K562 (cell line): Measurements from ENCODE around the gene NRN1L. TPM values are rescaled to one million over a fixed set of nuclear protein-coding genes. Genes with fewer than 3 reads are reported as not detected.

Experiments used
- ARNT ChIP-seq, 2 experiments: fragments of 450-650 bp; IDR thresholded peaks; 2 replicates each; pipeline ENCODE4 v1.6.1; 2016; ENCODE audit warnings: mild to moderate bottlenecking in 1 of 2
- ATF7 ChIP-seq: fragments of 450-650 bp; IDR thresholded peaks from 2 replicates; pipeline ENCODE4 v1.7.1; 2014; ENCODE audit warnings: mild to moderate bottlenecking, moderate library complexity
- C11orf30 ChIP-seq: fragments of 450-650 bp; IDR thresholded peaks from 2 replicates; pipeline ENCODE4 v1.6.1; 2016; ENCODE audit warnings: low read depth, mild to moderate bottlenecking
- CBFA2T3 ChIP-seq: fragments of 450-650 bp; IDR thresholded peaks from 2 replicates; pipeline ENCODE4 v1.6.1; 2017
- CCNT2 ChIP-seq: IDR thresholded peaks from 2 replicates; pipeline ENCODE4 v1.6.1; 2011; ENCODE audit warnings: borderline replicate concordance, low read depth, mild to moderate bottlenecking, moderate library complexity, mixed read lengths, low read length; ENCODE audit not compliant: insufficient read length; ENCODE audit errors: extremely low read depth
- E2F3 ChIP-seq: fragments of 250-450 bp; sonication (Bioruptor Pico); IDR thresholded peaks from 2 replicates; pipeline ENCODE4 v1.4.0; 2020; ENCODE audit warnings: mild to moderate bottlenecking
- GABPA ChIP-seq: fragments of 200-800 bp; sonication (Bioruptor generic); conservative IDR thresholded peaks from 2 replicates; pipeline ENCODE4 v1.6.1; 2016; ENCODE audit warnings: low read depth, missing genetic modification characterization, missing compliant biosample characterization
- KDM4B ChIP-seq, 2 experiments: fragments of 450-650 bp in 1 of 2; sonication (generic) in 1 of 2; IDR thresholded peaks; 2 replicates each; pipeline ENCODE4 v1.6.1; 2016 to 2017; ENCODE audit warnings: borderline replicate concordance in 2 of 2, antibody characterized with exemption in 1 of 2, low read depth in 1 of 2, mild to moderate bottlenecking in 1 of 2
- KLF1 ChIP-seq: fragments of 450-650 bp; IDR thresholded peaks from 2 replicates; pipeline ENCODE4 v1.6.1; 2016; ENCODE audit warnings: missing genetic modification characterization, missing compliant biosample characterization
- L3MBTL2 ChIP-seq: fragments of 450-650 bp; IDR thresholded peaks from 2 replicates; pipeline ENCODE4 v1.6.1; 2016; ENCODE audit warnings: mild to moderate bottlenecking, moderate library complexity
- MCM7 ChIP-seq, 2 experiments: fragments of 450-650 bp; IDR thresholded peaks; 2 replicates each; pipeline ENCODE4 v1.6.1; 2016 to 2018
- MECOM ChIP-seq: fragments of 250-450 bp; sonication (Bioruptor Pico); IDR thresholded peaks from 2 replicates; pipeline ENCODE4 v1.8.0; 2022; ENCODE audit warnings: inconsistent platforms
- MYC ChIP-seq, 2 experiments: fragments of 250-450 bp in 1 of 2; sonication (Bioruptor Pico) in 1 of 2; IDR thresholded peaks; 2 replicates each; pipeline versions ENCODE4 v1.5.1 to v1.6.1; 2012 to 2021; ENCODE audit warnings: low read depth in 2 of 2, borderline replicate concordance in 1 of 2, improper control_type of control experiment in 1 of 2, low read length in 1 of 2, mild to moderate bottlenecking in 1 of 2, moderate library complexity in 1 of 2
- NKRF ChIP-seq: fragments of 450-650 bp; IDR thresholded peaks from 2 replicates; pipeline ENCODE4 v1.6.1; 2016; ENCODE audit warnings: borderline replicate concordance
- NR2C1 ChIP-seq, 2 experiments: fragments of 450-650 bp; IDR thresholded peaks; 2 replicates each; pipeline ENCODE4 v1.6.1; 2017; ENCODE audit warnings: mild to moderate bottlenecking in 2 of 2, antibody characterized with exemption in 1 of 2, inconsistent platforms in 1 of 2, missing compliant biosample characterization in 1 of 2, missing genetic modification characterization in 1 of 2
- NR2C2 ChIP-seq, 2 experiments: fragments of 200-800 bp in 1 of 2; sonication (Bioruptor generic) in 1 of 2; sonication (generic) in 1 of 2; formaldehyde crosslinking in 1 of 2; IDR thresholded peaks; 2 replicates each; pipeline versions ENCODE4 v1.6.1 to v1.8.0; 2016 to 2022; ENCODE audit warnings: mild to moderate bottlenecking in 1 of 2, missing compliant biosample characterization in 1 of 2, missing genetic modification characterization in 1 of 2, missing genetic modification reagents in 1 of 2
- POLR2G ChIP-seq: fragments of 200-400 bp; formaldehyde crosslinking; IDR thresholded peaks from 2 replicates; pipeline ENCODE4 v1.6.1; 2017; ENCODE audit warnings: low read depth, mild to moderate bottlenecking, antibody characterized with exemption, low read length, moderate library complexity
- RBFOX2 ChIP-seq: fragments of 200-400 bp; formaldehyde crosslinking; IDR thresholded peaks from 2 replicates; pipeline ENCODE4 v1.6.1; 2017; ENCODE audit warnings: low read depth, mild to moderate bottlenecking, low read length, moderate library complexity
- RFX5 ChIP-seq: IDR thresholded peaks from 2 replicates; pipeline ENCODE4 v1.6.1; 2011; ENCODE audit warnings: low read depth, mild to moderate bottlenecking, improper control_type of control experiment, low read length
- SRF ChIP-seq, 2 experiments: fragments of 250-450, 450-650 bp in 1 of 2; sonication (Bioruptor Pico) in 1 of 2; sonication (generic) in 1 of 2; formaldehyde crosslinking; IDR thresholded peaks; 2 replicates each; pipeline versions ENCODE4 v1.5.0 to v1.5.1; 2020 to 2022; ENCODE audit warnings: mild to moderate bottlenecking in 1 of 2, missing genetic modification reagents in 1 of 2
- SUPT5H ChIP-seq: fragments of 450-650 bp; IDR thresholded peaks from 2 replicates; pipeline ENCODE4 v1.6.1; 2016
- YY1 ChIP-seq, 3 experiments: IDR thresholded peaks; 2 replicates each; pipeline ENCODE4 v1.6.1; 2011; ENCODE audit warnings: low read length in 2 of 3, mild to moderate bottlenecking in 2 of 3, moderate library complexity in 2 of 3, borderline replicate concordance in 1 of 3, control low read depth in 1 of 3, low read depth in 1 of 3; ENCODE audit not compliant: insufficient read depth in 3 of 3, insufficient replicate concordance in 2 of 3, control insufficient read depth in 1 of 3, insufficient read length in 1 of 3; ENCODE audit errors: extremely low read depth in 1 of 3
- ZNF143 ChIP-seq: sonication (generic); formaldehyde crosslinking; IDR thresholded peaks from 2 replicates; pipeline ENCODE4 v1.9.0; 2022; ENCODE audit warnings: mild to moderate bottlenecking, missing genetic modification reagents
- ZNF644 ChIP-seq: fragments of 200-800 bp; sonication (Bioruptor generic); IDR thresholded peaks from 2 replicates; pipeline ENCODE4 v1.6.1; 2016; ENCODE audit warnings: low read depth, missing genetic modification characterization, missing compliant biosample characterization
- polyA plus RNA-seq, 8 experiments: library from polyadenylated mRNA; depleted of rRNA in 4 of 8; stranded (reverse) in 5 of 8; unstranded in 3 of 8; fragments of >200 nt; fragmentation: Nextera tagmentation in 2 of 8; fragmentation: Illumina TruSeq in 1 of 8; extraction: Ambion mirVana in 2 of 8; extraction: Trizol in 1 of 8; gene quantifications; 2 replicates each; pipeline versions ENCODE4 v1.2.1 to v1.2.3, GENCODE V29; 2011 to 2014; ENCODE audit warnings: inconsistent platforms in 1 of 8, missing spikeins in 1 of 8
- total RNA-seq, 7 experiments: library from RNA; depleted of rRNA in 6 of 7; stranded (reverse); fragments of >200 nt in 6 of 7; fragmentation: Illumina TruSeq in 2 of 7; extraction: Trizol in 2 of 7; gene quantifications; 2 replicates each; pipeline versions ENCODE4 v1.2.1 to v1.2.3, GENCODE V29; 2011 to 2021; ENCODE audit warnings: low replicate concordance in 1 of 7

Gene NRN1L
- total and polyA plus RNA-seq, 9 of the 15 experiments (the other 6 are each of a cell fraction or from before 2014, with no cell fraction given): 0.22 to 0.86 (median 0.61) TPM; not detected in 5

GRCh38 chr16:67935402-67936123, 50.9 kb downstream of the NRN1L start (continued):
- no peak for TF ChIP-seq ZNF644 (tag)
- peak; percentile 89 for TF ChIP-seq L3MBTL2
- peak; percentile 93 for TF ChIP-seq SUPT5H
- peak; percentile 61 for TF ChIP-seq CCNT2
- TF ChIP-seq KDM4B (IDR thresholded peaks at IDR 0.05; ENCODE audit: borderline replicate concordance in 2 of 2, low read depth in 1 of 2): peak in 1 of 2 experiments; percentile 81; a peak in 1 of 4 replicates
- peak; percentile 97 for TF ChIP-seq NKRF
- peak; percentile 84 for TF ChIP-seq MYC (IDR thresholded peaks at IDR 0.05; ENCODE audit: low read depth, low read length)
- peak; percentile 69; the same call in 1 of the 2 replicates for TF ChIP-seq MYC (CRISPR knock-in tag; IDR thresholded peaks at IDR 0.05; ENCODE audit: borderline replicate concordance, low read depth)
- peak; percentile 45; the same call in 1 of the 2 replicates for TF ChIP-seq ZNF143
- peak; percentile 94 for TF ChIP-seq GABPA (tag)
- TF ChIP-seq RFX5: no peak
- TF ChIP-seq C11orf30: peak; percentile 49
- TF ChIP-seq YY1 (IDR thresholded peaks at IDR 0.05; ENCODE audit: borderline replicate concordance in 1 of 3, control insufficient read depth in 1 of 3, extremely low read depth in 1 of 3, insufficient read depth in 3 of 3, insufficient read length in 1 of 3, insufficient replicate concordance in 2 of 3, low read depth in 1 of 3, low read length in 2 of 3): peak in 2 of 3 experiments; percentile 68 to 84
- TF ChIP-seq MECOM (CRISPR knock-in tag): no peak
- peak; percentile 25; the same call in 1 of the 2 replicates for TF ChIP-seq E2F3 (CRISPR knock-in tag)
- peak; percentile 92 for TF ChIP-seq POLR2G
- peak; percentile 33; the same call in 1 of the 2 replicates for TF ChIP-seq KLF1 (tag)
- no peak for TF ChIP-seq ARNT (IDR thresholded peaks at IDR 0.05)
- peak; percentile 5; the same call in 1 of the 2 replicates for TF ChIP-seq CBFA2T3
- TF ChIP-seq NR2C1 (IDR thresholded peaks at IDR 0.05): peak; percentile 85
- peak; percentile 93 for TF ChIP-seq NR2C1 (tag; IDR thresholded peaks at IDR 0.05)
- TF ChIP-seq RBFOX2: peak; percentile 94
- TF ChIP-seq MCM7 (IDR thresholded peaks at IDR 0.05): no peak
- TF ChIP-seq ATF7: peak; percentile 75
- TF ChIP-seq SRF (CRISPR knock-in tag; IDR thresholded peaks at IDR 0.05): peak in 1 of 2 experiments; percentile 44; a peak in 1 of 4 replicates
- peak; percentile 50; the same call in 1 of the 2 replicates for TF ChIP-seq NR2C2 (CRISPR knock-in tag; IDR thresholded peaks at IDR 0.05)
- TF ChIP-seq NR2C2 (tag; IDR thresholded peaks at IDR 0.05): peak; percentile 93
